ENCODE measurements around the gene SCCPDH. TPM values are rescaled to one million over a fixed set of nuclear protein-coding genes. Genes with fewer than 3 reads are reported as not detected.

SCCPDH gene
- total RNA-seq, 3 donors from 2014 or later = 11.3 to 30.8 (median 23.7) TPM

- peak overlapping the region; percentile 22 to 59 for H3K27ac ChIP-seq
- intact Hi-C loops (cut with DNase I; ENCODE audit: low total_unique reads) = no loop called here
- peak in 2 of 3 donors; percentile 20 to 21 for TF ChIP-seq POLR2AphosphoS5 (IDR thresholded peaks at IDR 0.05)
- no peak for TF ChIP-seq POLR2A (IDR thresholded peaks at IDR 0.05)
- TF ChIP-seq CTCF (IDR thresholded peaks at IDR 0.05) = peak; percentile 49 to 71 (median 62)
- no peaks in the 10 kb centered on the region for H3K36me3 ChIP-seq
- H3K27me3 ChIP-seq = no peaks in the 10 kb centered on the region
- peak overlapping the region; percentile 16 to 57 (median 35) for H3K4me3 ChIP-seq
- peaks cover 4 to 7% of the 10 kb centered on the region in 2 donors for H3K9me3 ChIP-seq
- no peaks in the 10 kb centered on the region for H3K4me1 ChIP-seq
- peak; percentile 60 to 78 for DNase-seq (ENCODE audit: low spot score in 2 of 2)
Observed at GRCh38 chr1:246699095-246699735, 25.0 kb upstream of the SCCPDH start.

DNA sequence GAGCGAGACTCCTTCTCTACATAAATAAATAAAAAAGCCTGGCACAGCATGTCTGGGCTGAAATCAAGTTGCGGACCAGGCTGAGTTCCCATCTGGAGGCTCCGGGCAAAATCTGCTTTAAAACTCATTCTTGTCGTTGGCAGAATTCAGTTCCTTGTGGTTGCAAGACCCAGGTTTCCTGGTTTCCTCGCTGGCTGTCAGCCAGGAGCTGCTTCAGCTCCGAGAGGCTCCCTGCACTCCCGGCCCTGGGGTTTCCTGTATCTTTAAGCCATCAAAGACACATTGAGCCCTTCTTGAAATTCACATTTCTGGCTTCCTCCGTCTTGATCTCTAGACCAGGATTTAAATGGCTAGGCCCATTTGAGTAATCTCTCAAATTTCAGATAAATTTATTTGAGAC lies 20.6 kb upstream of the SCCPDH start:
- Histone ChIP-seq H3K36me3 (no peaks in the 10 kb centered on the region), H3K27ac (peak overlapping the region; percentile 2 to 21), H3K27me3 (no peaks in the 10 kb centered on the region), H3K4me3 (no peak overlapping the region), H3K9me3 (no peaks in the 10 kb centered on the region), H3K4me1 (no peaks in the 10 kb centered on the region)
- peak in 1 of 2 donors; percentile 66 for DNase-seq (ENCODE audit: low spot score in 2 of 2)
- intact Hi-C loops (cut with DNase I; ENCODE audit: low total_unique reads) = no loop called here
- TF ChIP-seq POLR2AphosphoS5 (IDR thresholded peaks at IDR 0.05) = no peak
- TF ChIP-seq POLR2A (IDR thresholded peaks at IDR 0.05) = no peak
- TF ChIP-seq CTCF (IDR thresholded peaks at IDR 0.05) = no peak

- Histone ChIP-seq H3K4me3 (no peak overlapping the region), H3K9me3 (no peaks in the 10 kb centered on the region), H3K27me3 (no peaks in the 10 kb centered on the region), H3K36me3 (no peaks in the 10 kb centered on the region), H3K4me1 (no peaks in the 10 kb centered on the region), H3K27ac (no peak overlapping the region)
- intact Hi-C loops (cut with DNase I; ENCODE audit: low total_unique reads) = no loop called here
- no peak for DNase-seq (ENCODE audit: low spot score in 2 of 2)
- TF ChIP-seq POLR2A (IDR thresholded peaks at IDR 0.05) (no peak), POLR2AphosphoS5 (IDR thresholded peaks at IDR 0.05) (no peak)
Observed at GRCh38 chr1:246705368-246705767, 18.8 kb upstream of the SCCPDH start.

DNA sequence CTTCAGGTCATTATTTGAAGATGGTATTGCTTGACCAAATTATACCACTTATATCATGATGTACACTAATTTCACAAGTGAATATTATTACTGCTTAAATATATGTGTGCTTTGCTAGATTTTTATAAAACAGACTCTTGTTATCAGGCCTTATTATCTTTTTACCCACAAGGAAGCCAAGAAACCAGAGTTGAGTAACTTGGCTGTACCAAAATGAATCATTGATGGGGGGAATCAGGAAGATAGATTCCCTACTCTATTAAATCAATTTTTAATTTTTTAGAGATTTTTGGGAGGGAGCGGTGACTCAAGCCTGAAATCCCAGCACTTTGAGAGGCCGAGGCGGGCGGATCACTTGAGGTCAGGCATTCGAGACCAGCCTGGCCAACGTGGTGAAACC lies 16.0 kb upstream of the SCCPDH start:
- Histone ChIP-seq H3K9me3 (no peaks in the 10 kb centered on the region), H3K4me3 (no peak overlapping the region), H3K36me3 (no peaks in the 10 kb centered on the region), H3K27me3 (peaks cover 0 to 3% of the 10 kb centered on the region in 2 donors), H3K4me1 (no peaks in the 10 kb centered on the region), H3K27ac (no peak overlapping the region)
- intact Hi-C loops (cut with DNase I; ENCODE audit: low total_unique reads) = no loop called here
- no peak for DNase-seq (ENCODE audit: low spot score in 2 of 2)
- TF ChIP-seq POLR2AphosphoS5 (IDR thresholded peaks at IDR 0.05) (no peak), CTCF (IDR thresholded peaks at IDR 0.05) (no peak)

- no peaks in the 10 kb centered on the region for H3K36me3 ChIP-seq
- no peak for TF ChIP-seq POLR2AphosphoS5 (IDR thresholded peaks at IDR 0.05)
- TF ChIP-seq POLR2A (IDR thresholded peaks at IDR 0.05) = no peak
- H3K27ac ChIP-seq = no peak overlapping the region
- intact Hi-C loops (cut with DNase I; ENCODE audit: low total_unique reads) = no loop called here
- no peak for DNase-seq (ENCODE audit: low spot score in 2 of 2)
- H3K27me3 ChIP-seq = peaks cover 0 to 3% of the 10 kb centered on the region in 2 donors
- H3K9me3 ChIP-seq = no peaks in the 10 kb centered on the region
- no peaks in the 10 kb centered on the region for H3K4me1 ChIP-seq
- H3K4me3 ChIP-seq = no peak overlapping the region
Observed at GRCh38 chr1:246709196-246709595, 15.0 kb upstream of the SCCPDH start.

- Histone ChIP-seq H3K36me3 (no peaks in the 10 kb centered on the region), H3K27me3 (peaks cover 0 to 3% of the 10 kb centered on the region in 2 donors), H3K9me3 (no peaks in the 10 kb centered on the region), H3K4me3 (no peak overlapping the region), H3K4me1 (no peaks in the 10 kb centered on the region), H3K27ac (no peak overlapping the region)
- intact Hi-C loops (cut with DNase I; ENCODE audit: low total_unique reads) = no loop called here
- DNase-seq (ENCODE audit: low spot score in 2 of 2) = no peak
- TF ChIP-seq POLR2A (IDR thresholded peaks at IDR 0.05) = no peak
- no peak for TF ChIP-seq CTCF (IDR thresholded peaks at IDR 0.05)
- TF ChIP-seq POLR2AphosphoS5 (IDR thresholded peaks at IDR 0.05) = no peak
Observed at GRCh38 chr1:246709835-246710234, 14.4 kb upstream of the SCCPDH start.
